GM18511 (cell line): ENCODE results near the gene KIF4A.
A peak's percentile ranks its signal among the peaks of the same experiment; 100 is the strongest.
"Not testable (repeated sequence)": the region's sequence is repeated elsewhere in the genome, so short reads cannot be mapped to it uniquely, and the experiment has no call there.

ENCODE experiments used
- ATAC-seq: cut with Tn5 transposase; IDR thresholded peaks from one replicate; pipeline ENCODE4 v1.9.1; 2021; ENCODE audit warnings: mild to moderate bottlenecking, moderate library complexity; ENCODE audit not compliant: unreplicated experiment

KIF4A gene

DNA sequence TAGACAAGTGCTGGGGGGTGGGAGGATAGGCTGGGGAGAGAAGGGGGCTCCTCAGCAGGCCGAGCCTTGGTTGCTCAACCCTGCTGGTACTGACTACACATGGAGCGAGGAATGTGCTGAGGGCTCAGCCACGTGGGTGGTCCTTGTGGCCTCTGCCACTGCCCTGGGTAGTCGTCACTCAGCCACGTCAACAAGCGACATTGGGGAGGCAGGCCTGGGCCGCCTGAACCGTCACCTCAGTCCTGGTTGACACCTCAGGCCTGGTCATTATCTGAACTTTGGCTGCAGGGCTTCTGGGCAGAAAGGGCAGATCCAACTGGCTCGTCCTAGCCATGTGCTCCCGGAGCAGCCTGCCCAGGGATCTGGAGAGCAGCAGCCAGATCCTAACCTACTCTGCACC, 70.5 kb downstream of the KIF4A start:
- ATAC-seq = no peak

DNA sequence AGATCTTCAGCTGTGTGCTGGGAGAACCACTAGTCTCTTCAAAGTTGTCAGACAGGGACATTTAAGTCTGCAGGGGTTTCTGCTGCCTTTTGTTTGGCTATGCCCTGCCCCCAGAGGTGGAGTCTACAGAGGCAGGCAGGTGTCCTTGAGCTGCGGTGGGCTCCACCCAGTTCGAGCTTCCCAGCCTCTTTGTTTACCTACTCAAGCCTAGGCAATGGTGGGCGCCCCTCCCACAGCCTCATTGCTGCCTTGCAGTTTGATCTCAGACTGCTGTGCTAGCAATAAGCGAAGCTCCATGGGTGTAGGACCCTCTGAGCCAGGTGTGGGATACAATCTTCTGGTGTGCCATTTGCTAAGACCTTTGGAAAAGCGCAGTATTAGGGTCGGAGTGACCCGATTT, 78.8 kb downstream of the KIF4A start:
- not testable (repeated sequence) for ATAC-seq

DNA sequence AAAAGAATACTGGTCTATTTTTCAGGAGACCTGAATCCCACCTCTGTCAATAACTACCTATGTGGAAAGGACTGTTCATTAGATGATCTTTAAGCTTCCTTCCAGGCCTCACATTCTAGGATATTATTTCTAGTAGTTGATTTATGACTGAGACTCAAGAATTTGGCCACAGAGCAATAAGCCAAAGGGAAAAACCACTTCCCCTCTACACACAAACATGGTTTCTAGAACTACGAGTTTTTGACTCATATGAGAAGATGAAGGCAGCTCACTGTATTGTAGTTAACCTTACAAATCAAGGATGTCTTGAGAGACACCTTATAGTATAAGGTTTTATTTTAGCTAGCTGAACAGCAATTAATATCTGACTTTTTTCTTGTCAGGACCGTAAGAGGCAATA, 96.3 kb downstream of the KIF4A start:
- no peak for ATAC-seq

DNA sequence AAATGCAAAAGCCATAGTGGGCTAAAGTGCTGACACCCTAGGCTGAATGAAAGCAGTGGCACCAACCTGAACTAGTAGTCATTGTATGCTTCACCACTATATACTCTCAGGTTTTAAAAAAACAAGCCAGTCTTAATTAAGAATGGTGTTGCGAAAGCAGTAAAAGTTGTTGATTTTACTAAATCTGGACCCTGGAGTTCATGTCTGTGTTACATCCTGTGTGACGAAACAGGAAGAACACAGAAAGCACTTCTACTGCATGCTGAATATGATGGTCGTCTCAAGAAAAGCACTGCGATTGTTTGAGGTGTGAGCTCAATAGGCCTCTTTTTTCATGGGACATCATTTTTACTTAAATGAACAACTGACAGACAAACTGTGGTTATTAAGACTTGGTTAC, 109.0 kb downstream of the KIF4A start:
- no peak for ATAC-seq

DNA sequence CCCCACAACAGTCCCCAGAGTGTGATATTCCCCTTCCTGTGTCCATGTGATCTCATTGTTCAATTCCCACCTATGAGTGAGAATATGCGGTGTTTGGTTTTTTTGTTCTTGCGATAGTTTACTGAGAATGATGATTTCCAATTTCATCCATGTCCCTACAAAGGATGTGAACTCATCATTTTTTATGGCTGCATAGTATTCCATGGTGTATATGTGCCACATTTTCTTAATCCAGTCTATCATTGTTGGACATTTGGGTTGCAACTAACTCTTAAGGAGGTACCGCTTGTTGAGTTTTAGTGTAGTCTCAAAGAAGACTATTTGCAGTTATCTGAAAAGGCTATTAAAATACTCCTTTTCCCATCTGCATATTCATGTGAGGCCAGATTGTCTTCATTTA, 110.3 kb downstream of the KIF4A start:
- ATAC-seq = not testable (repeated sequence)

DNA sequence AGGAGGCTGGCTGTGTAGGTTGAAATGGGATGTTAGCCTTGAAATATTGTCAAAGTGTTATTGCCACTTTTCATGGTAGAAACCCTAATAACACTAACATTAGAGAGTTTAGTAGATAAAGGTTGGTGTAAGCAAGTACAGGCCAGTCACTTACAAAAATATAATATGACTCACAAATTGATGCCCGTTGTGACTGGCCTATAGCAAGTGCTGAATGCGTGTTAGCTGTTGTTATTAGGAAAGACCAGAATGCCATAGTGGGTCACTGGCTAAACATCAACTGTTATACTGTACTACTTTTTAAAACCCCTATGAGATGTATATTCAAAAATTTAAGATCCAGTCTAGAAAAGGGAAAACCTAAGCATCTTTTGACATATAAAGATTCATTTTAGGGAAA, 112.8 kb downstream of the KIF4A start:
- no peak for ATAC-seq

DNA sequence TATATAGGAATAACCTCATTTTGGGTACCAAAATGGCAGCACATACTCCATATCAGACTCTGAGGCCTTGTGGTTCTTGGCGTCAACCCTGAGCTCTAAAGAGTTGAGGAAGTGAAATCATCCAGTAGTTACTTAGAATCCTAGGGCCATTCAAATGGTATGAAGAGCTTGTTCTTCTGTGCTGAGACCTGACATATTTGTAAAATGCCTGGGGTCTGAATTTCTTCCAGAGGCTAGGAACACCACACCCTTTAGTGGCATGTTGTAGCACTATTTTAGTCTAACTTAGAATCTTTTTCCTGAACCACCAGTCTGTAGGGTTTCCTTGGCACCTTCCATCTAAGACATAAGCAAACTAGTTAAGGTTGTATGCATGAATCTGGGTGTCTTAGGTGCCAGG, 115.1 kb downstream of the KIF4A start:
- ATAC-seq = no peak

DNA sequence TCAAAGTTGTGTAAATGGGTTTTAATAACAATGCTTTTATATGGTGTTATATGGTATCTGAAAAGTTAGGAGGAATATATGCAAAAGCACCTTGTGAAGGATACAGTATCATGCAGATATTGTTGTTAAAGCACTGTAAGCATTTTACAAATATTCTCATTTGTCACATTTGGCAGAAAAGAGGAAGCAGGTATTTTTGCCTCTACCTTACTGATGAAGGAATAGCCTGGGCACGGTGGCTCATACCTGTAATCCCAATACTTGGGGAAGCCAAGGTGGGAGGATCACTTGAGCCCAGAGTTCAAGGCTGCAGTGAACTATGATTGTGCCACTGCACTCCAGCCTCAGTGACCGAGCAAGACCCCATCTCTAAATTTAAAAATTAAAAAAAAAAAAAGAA, 121.0 kb downstream of the KIF4A start:
- no peak for ATAC-seq

DNA sequence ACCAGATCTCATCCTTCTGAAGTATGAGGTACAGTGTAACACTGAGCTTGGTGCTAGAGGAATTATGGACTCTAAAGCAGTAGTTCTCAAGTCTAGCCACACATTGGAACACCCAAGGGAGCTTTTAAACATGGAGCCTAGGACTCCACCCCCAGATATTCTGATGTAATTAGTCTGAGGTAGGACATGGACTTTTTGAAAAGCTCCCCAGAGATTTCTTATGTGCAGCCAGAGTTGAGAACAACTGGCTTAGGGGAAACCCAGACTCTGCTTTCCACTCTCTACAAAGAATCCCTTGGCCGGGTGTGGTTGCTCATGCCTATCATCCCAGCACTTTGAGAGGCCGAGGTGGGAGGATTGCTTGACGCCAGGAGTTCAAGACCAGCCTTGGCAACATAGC, 121.6 kb downstream of the KIF4A start:
- ATAC-seq = no peak

DNA sequence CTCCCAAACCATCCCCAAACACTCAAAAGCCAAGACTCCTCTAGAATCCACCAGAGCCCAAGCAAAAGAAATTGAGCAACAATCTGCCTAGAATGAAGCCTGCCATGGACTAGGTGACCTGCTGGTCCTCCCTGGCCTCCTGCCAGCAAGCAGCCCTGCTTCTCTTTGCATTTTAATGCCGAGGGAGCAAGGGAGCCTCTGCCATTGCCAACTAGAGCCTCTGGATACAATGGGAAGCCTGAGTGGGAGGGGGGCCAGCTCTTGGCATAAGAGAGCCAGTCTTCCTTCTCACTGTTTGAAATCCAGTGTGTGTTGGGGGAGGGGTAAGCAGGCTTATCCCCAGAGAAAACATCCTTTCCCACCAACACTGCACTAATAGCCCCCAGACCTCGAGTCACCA, 131.7 kb downstream of the KIF4A start:
- ATAC-seq = no peak

DNA sequence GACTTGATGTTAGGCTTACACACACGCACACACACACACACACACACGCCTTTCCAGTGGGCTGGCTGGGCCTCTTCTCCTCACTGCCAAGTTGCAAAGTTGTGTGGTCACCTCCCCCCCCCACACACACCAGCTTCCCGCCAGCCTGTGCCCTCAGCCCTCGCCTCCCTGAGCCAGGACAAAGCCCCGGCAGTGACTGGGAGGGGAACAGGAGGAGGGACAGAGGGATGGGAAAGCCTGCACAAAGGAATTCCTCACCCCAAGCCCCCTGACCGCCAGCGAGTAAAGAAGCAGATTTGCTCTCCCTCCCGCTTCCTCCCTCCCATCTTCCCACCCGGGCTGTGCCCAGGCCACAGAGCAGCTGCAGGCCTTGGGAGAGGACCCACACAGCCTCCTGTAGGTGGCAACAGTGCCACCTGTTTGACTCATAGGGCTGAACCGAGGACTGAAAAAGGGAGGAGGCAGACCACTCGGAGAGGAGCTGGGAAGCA, 133.0 kb downstream of the KIF4A start, which contains the start of gene GDPD2:
TSS of gene GDPD2 (plus strand) at position 464 of the 491 bp plus-strand sequence. CDS start 1,671 bp downstream, outside the sequence.
- no peak for ATAC-seq

DNA sequence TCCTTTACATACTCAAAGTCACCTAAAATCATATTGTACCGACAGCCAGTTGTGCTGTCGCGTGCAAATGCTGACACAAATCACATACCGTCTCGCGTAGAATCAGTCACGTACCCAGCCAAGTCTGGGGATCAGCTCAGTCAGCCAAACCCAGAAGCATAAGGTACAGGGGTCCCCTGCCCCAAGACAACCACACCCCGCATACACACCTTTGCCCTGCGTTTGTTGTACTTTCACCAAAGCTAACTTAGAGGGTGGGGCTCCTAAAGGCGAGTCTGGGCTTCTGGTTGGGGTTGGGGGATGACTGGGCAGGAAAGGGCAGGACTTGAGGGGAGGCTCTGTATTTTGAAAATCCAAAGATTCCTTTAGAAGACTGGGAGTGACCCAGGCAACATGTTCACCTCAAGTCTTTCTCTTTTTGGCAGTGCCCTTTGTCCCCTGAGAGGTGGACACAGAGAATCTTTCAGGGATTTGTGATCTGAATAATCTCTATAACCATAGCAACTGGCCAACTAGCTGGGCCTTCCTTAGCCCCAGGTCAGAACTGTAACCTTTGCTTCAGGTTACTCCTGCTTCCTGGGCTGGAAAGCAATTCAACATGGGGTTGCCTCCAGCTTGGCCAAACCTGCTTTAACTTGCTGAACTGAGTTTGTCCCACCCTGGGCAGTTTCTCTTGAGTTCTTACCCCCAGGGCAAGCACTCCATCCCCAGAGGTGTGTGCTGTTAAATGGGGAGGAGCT, 134.2 kb downstream of the KIF4A start:
- ATAC-seq = no peak

DNA sequence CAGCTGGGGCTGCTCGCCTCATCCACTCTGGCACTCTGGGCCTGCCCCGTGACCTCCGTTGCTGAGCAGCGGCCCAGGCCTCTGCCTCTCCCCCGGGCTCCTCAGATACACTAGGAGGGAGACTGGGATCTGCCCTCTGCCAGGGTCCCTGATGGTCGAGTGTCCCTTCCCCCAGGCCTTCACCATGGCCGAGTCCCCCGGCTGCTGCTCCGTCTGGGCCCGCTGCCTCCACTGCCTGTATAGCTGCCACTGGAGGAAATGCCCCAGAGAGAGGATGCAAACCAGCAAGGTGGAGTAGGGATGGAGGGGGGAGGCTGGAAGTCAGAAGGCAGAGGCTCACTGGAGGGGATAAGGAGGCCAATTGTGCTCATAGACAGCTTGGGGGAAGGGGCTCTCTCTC, 134.9 kb downstream of the KIF4A start:
- no peak for ATAC-seq

DNA sequence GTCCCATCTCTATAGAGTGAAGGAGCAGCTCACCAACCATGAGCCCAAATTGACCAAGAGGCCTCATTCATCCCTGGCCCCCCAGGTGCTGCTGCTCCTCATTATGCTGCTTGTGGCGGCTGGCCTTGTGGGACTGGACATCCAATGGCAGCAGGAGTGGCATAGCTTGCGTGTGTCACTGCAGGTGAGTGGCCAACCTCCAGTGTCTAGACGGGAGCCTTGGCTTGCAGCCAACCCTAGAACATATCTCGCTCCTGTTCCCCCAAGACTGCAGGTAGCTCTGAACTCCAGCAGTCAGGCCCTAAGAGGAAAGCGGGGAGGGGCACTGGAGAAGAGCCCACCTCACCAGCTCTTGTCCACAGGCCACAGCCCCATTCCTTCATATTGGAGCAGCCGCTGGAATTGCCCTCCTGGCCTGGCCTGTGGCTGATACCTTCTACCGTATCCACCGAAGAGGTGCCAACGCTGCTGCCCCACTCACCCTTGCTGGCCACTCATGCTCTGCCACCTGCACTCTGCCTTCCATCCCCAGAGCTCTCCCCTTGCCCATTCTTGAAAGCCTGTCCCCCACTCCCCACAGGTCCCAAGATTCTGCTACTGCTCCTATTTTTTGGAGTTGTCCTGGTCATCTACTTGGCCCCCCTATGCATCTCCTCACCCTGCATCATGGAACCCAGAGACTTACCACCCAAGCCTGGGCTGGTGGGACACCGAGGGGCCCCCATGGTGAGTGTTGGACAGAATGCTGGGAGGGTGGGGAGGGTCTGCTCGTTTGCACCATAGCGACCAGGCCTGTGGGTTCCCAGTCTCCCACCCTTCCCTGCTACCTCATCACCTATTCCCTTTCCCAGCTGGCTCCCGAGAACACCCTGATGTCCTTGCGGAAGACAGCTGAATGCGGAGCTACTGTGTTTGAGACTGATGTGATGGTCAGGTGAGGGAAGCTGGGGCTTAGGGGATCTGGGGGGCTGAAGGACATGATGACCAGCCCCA, 136.7 kb downstream of the KIF4A start:
- ATAC-seq = no peak

DNA sequence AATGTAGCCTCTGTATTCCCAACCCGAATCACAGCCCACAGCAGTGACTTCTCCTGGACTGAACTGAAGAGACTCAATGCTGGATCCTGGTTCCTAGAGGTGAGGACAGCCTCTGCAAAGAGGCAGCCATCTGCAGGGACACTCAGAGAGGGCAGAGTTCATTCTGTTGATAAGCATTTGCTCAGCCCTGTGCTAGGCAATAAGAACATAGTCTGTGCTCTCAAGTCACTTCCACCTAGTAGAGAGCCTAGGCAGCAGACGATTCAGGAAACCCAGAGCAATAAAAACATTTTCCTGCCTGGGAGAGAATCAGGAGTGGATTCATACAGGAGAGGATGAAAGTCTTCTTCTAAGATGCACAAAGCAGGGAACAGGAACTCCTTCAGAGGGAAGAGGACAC, 137.5 kb downstream of the KIF4A start:
- no peak for ATAC-seq

DNA sequence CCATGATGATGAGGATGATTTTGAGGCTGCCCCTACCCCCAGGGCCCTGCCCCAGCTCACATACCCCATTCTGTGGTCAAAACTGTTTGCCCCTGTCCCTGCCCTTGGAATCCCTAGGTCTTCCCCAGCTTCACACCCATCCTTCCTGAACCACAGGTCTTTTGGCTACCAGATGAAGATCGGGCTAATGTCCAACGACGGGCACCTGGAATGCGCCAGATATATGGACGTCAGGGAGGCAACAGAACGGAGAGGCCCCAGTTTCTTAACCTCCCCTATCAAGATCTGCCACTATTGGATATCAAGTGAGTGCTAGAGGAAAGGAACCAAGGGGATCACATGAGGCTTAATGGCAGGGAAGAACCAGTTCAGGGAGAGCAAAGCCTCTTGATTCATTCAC, 139.9 kb downstream of the KIF4A start:
- no peak for ATAC-seq

DNA sequence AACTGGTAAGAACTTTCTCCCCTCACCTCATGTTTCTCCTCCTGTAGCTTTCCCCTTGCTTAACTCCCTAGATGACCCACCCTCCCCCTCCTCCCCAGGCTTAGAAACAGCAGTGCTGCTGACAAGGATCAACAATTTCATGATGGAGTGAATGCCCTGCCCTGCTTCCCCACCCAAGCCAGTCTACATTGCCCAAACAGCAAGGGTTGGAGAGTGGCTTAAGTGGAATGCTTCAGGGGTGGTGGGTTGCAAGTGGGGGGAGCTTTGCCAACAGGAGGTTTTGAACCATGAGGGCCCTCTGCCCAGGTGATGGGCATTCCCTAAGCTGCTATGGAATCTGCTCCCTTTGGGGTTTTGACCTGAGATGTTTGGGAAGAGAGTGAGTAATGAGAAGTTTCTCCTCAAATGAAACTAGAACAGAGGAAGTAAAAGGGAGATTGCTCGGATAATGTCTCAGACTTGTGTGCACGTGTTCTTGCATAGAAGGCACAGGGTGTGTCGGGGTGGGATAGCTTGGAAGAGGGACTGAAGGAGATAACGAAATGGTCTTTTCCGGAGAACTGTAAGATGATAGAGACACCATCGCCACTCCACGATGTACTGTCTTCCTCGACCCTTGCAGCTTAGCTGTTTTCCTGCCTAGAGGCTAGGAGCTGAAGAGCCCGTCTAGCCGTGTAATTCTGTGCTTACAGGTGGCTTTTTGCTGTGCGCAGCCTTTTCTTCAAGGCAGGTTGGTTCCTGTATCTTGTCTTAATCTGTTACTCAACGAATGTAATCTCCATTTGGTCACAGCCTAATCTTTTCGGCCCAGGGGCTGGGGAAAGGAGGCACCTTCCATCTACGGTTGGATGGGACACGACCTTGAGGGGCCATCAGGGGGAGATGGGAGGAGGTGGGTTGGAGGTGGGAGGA, 143.3 kb downstream of the KIF4A start:
- peak; percentile 2 for ATAC-seq

DNA sequence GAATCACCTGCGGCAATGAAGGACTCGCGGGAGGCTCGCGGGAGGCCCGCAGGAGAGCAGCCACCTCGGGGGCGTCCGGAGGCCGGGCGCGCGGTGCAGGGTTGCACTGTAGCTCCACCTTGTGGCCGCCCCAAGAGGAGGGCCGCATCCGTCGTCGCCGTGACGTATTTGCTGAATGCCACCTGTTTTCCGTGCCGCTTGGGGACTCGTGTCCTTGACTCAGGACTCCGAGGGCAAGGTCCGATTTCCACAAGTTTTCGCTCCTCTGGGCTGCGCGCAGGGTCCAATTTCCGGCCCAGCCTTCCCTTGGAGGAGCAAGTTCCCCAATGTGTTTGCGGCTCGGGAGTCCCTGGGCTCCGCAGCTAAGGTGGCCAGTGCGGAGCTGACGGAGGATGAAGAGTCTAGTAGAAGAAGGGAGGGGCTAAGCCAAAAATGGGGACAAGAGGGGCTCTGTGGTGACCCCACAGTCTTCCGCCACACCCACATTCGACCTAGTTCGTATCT, 144.0 kb downstream of the KIF4A start:
- peak; percentile 75 for ATAC-seq

DNA sequence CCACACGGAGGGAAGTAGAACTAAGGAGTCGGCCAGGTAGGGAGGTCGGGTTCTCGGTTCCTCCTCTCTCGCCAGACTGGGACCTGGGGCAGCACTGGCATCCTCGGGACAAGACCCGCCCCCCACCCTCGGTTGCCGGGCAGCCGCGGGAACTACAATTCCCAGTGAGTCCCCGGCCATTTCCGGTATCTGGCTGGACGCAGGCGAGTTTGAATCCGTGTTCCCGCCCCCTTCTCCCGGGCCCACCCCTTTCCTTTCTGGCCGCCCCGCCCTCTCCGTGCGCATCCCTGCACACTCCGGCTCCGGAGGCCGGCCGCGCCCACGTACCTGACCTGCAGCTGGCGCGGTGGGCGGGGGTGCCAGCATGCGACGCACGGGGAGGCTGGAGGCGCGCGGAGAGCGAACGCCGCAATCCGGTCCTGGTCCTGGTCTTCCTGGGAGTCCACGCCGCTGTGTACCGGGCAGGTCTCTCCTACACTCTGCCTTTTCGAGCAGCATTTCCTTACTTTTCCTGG, 144.5 kb downstream of the KIF4A start:
- ATAC-seq = peak; percentile 57

DNA sequence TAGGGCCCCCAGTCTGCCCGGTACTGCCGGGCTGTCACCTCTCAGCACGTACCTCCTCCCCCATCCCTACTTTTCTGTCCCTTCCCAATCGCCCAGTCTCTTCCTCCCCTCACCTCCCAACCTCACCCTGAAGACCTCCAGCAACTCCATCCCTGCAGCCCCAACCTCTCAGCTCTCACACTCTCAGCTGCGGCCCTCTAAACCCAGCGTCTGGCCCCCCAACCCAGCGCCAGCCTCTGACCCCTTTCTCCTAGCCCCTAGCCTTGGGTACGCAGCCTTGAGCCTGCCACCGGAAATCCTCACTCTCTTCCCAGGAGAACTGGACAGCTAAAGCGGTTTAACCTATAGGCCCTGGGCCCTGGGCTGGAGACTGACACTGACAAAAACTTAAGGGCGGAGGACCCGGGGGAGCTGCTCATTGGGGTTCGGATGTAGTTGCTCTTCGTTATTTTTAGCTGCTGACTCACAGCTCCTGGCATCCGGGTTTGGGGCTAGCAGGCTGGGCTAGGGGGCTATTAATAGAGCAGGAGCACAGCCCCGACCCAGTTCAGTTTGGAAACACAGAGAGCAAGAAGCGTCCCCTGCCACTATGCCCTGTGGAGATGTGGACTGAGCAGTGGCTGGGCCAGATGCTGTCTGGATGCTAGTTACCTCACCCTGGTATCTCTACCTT, 145.1 kb downstream of the KIF4A start:
- ATAC-seq = no peak
